Putamen (tissue), 1 donor: Measurements from ENCODE around the gene SBSN.

Experiments used
- DNase-seq: peaks from one replicate; pipeline ENCODE4 v3.0.0-alpha.2; 2016; ENCODE audit warnings: low spot score

The SBSN gene, protein sequence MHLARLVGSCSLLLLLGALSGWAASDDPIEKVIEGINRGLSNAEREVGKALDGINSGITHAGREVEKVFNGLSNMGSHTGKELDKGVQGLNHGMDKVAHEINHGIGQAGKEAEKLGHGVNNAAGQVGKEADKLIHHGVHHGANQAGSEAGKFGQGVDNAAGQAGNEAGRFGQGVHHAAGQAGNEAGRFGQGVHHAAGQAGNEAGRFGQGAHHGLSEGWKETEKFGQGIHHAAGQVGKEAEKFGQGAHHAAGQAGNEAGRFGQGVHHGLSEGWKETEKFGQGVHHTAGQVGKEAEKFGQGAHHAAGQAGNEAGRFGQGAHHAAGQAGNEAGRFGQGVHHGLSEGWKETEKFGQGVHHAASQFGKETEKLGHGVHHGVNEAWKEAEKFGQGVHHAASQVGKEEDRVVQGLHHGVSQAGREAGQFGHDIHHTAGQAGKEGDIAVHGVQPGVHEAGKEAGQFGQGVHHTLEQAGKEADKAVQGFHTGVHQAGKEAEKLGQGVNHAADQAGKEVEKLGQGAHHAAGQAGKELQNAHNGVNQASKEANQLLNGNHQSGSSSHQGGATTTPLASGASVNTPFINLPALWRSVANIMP

DNA sequence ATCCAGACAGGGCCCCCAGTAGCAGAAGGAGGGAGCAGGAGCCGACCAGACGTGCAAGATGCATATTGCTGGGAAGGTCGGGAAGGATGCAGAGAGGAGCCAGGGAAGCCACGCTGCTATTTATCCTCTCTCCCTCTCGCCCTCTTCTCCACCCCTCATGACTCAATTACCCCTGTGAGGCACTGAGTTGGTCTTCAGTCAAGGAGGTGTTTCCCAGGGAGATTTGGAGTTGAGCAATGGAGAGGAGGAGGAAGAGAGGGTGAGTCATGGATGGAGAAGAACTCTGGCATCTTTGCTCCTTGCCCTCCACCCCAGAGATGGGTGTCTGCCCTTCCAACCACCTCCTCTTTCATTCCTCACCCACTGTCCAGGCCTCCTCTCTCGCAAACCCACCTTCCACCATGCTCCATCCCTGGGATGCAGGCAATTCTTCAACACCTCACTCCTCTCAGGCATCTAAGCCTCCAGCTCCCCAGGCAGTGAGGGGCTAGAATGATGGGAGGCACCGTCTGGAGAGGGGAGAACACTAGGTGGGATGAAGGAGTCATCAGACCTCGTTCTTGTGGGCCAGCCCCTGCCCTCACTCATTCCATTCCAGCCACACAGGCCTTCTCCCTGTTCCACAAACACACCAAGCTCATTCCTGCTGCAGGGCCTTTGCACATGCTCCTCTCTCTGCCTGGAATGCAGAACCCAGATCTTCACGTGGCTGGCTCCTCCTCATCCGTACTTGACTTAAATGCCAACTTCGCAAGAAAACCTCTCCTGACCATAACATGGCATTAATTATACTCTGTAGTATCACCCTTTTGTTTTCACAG is at the start of gene SBSN:
Gene SBSN (minus strand): TSS at position 94 of the 821 bp plus-strand sequence. CDS start 30 bp downstream, at position 64.
- no peak for DNase-seq

DNA sequence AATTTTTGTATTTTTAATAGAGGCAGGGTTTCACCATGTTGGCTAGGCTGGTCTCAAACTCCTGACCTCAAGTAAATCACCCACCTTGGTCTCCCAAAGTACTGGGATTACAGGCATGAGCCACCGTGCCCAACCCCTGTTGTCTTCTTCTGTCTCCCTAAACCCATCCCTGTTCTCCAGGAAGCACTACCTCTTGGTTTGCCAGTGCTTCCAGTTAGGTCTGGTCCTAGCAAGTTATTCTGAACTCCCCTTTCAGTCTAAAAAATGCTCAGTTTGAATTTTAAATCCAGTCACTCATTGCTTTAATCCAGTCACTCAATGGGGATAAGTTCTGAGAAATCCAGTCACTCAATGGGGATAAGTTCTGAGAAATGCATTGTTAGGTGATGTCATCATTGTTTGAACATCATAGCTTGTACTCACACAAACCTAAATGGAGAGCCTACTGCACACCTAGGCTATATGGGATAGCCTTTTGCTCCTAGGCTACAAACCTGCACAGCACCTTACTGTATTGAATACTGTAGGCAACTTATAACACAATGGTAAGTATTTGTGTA is 43.4 kb upstream of the SBSN start:
- DNase-seq: no peak

DNA sequence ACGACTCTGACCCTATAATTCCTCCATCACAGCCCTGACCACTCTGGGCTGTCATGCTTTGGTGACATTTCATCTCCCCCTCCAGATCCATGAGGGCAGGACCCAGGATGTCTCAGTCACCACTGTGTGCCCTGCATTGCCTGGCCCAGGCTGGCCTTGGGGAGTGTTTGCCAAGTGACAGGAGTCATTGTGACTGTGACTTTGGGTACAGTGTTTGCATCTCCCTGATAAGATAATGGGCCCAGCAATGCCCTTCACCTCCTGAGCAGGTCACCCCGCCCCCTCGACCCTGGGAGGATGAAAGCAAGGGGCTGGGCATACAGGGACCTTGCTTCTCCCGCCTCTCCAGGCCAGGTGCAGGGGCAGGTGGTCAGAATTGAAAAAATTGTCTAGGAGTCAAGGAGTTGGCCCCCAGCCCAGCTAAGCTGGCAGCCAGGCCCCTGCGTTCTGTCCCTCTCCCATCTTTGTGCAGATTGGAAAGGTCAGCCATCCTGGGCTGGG is 41.2 kb upstream of the SBSN start:
- no peak for DNase-seq

DNA sequence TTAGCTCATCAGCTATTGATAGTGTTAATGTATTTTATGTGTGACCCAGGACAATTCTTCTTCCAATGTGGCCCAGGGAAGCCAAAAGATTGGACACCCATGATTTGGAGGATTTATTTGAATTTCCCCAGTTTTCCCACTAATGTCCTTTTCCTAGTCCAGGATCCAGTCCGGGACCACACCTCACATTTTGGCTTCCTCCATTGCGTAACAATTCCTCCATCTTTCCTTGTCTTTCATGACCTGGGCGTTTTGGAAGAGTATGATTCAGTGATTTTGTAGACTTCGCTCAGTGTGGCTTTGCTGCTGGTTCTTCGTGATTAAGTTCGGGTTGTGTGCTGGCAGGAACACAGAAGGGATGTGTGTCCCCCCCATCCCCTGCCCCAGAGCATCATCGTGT is 38.6 kb upstream of the SBSN start:
- no peak for DNase-seq

DNA sequence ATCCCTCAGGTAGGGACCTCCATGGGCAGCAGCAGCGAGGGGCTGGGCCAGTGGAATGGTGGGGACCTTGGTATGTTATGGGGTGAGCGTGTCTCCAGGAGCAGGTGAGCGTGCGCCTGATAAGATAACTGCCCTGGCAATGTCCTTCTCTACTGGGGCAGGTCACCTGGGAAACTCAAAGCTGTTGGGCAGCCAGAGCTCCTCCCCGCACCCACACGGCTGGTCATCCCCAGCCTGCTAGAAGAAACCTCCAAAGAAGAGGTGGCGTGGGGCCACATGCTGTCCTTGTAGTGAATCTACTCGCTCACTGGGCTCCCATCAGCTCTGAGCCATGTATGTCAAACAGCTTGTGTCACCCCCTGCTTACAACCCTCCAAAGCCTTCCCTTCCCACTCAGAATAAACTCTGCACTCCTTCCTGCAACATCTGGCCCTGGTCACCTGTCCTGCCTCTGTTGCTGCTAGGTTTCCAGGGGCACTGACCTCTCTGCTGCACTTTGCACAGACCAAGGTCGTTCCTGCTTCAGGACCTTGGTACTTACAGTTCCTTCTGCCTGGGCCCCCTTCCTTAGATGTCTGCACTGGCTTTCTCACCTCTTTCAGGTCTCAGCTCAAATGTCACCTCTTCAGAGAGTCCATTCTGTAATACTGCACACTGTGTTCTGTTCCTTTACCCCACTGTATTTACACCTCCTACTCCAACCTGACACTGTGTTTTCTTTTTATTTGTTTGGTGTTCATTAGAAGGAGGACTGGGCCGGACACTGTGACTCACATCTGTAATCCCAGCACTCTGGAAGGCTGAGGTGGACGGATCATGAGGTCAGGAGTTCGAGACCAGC is 37.1 kb upstream of the SBSN start:
- DNase-seq: no peak

DNA sequence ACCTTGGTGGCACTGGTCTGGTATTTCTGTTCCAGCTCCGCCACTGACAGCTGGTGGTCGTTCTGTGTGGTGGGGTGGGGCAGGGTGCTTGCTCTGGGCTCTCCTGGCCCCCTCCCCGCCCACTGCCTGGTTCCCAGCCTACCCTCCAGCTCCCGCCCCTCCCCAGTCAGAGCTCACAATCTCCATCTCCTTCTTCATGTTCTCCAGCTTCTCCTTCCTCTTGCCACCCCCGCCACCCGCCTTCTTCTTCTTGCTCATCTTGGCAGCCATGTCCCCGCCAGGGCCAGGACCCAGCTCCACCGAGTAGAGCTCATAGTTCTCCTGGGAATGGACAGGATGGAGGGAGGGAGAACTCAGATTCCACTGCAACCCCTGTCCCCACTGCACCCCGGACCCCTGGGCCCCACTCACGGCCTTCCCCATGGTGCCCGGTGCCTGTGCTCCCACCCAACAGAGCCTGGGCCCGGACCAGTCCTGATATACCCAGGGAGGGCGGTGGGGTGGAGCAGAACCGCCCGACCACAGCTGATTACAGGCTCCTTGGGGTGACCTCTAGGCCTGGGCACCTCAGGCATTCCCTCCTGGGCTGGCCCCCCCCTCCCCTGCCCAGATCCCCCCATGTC is 35.2 kb upstream of the SBSN start, which contains the start of gene ATP4A:
Gene ATP4A (minus strand): TSS at position 452 of the 623 bp plus-strand sequence. CDS start 29 bp downstream, at position 423.
- no peak for DNase-seq

DNA sequence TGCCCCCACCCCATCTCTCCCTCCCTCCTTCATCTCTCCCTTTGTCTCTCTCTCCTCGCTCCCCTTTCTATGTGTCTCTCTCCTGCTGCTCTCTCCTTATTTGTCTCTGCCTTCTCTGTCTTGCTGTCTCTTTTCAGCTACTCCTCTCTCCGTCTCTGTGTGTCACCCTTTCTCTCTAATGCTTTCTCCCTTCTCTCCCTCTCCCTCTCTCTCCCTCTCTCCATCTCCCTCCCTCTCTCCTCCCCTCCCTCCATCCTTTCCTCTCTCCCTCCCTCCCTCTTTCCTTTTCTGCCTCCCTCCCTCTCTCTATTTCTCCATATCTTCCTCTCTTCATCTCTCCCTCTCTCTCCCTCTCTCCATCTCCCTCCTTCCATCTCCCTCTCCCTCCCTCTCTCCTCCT is 34.7 kb upstream of the SBSN start:
- DNase-seq: no peak

DNA sequence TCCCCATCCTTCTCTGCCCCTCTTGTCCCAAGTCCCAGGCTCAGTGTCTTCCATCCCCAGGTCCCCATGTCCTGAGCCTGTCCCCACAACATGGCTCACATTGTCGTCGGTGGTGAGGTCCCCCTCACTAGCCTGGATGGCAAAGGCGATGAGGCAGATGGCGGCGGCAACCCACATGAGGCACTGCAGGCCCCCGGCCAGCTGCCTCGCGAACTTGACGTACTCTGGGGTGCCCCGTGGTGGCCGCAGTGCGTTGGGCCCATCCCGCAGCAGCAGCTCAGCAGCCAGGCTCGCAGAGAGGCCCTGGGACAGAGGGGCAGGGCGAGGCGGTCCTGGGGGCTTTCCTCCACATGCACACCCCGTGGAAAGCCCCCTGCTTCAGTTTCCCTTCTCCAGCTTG is 34.2 kb upstream of the SBSN start:
- no peak for DNase-seq

DNA sequence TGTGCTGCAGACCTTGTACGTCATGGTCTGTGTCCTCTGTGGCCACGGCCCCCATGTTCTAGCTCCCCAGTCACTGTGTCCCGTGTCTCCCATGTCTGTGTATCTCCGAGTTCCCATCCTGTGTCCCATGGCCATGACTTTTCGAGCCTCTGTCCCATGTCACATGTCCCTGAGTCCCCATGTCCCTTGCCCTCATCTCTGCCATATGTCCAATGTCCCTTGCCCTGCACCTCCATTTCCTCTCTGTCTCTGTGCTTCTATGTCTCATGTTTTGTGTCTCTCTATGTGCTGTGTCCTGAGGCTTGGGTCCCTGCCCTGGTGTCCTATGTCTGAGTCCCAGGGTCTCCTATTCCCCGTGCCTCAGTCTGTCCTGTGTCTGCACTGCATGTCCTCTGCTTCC is 33.3 kb upstream of the SBSN start:
- DNase-seq: no peak

DNA sequence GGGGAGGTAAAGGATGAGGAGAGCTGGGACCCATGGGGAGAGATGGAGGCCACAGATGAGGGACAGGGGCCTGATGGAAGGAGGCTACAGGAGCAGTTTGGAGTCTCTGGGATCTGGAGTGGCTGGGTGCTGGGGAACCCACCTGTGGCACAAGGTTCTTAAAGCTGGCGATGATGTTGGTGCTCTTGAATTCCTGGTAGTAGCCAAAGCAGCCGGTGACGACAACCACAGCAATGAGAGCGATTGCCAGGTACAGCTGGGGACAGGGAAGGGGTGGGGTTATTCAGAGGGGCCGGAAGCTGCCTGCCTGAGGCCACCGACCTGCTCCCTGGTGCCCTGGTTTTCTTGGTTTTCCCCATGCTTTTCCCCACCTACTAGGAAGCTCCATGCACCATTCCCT is 32.6 kb upstream of the SBSN start:
- no peak for DNase-seq

DNA sequence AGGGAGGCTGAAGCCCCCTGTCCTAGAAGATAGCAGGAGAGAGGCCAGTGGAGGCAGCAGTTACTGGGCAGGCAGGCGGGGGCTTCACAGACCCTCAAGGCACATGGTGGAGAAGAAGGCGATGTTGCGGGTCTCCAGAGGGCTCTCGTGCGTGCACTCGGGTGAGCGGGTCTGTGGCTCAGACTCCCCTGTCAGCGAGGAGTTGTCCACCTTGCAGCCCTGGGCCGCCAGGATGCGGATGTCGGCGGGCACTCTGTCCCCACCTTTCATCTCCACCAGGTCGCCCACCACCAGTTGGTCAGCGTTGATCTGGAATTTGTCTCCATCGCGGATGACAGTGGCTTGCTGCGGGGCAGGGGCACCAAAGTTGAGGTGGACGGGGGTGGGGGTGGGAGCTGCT is 32.2 kb upstream of the SBSN start:
- DNase-seq: no peak

DNA sequence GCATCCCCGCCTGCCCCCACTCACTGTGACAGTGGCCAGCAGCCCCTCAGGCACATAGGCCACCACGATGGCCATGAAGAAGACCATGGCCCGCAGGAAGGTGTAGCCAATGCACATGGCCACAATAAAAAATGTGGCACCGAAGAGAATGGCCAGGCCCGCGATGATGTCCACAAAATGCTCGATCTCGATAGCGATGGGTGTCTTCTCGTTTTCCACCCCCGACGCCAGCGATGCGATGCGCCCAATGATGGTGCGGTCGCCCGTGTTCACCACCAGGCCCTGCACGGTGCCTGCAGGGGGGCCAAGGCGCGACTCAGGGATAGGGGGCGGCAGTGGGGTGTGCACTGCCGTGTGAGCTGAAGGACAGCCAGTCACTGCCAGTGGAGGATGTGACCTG is 31.7 kb upstream of the SBSN start:
- DNase-seq: no peak

DNA sequence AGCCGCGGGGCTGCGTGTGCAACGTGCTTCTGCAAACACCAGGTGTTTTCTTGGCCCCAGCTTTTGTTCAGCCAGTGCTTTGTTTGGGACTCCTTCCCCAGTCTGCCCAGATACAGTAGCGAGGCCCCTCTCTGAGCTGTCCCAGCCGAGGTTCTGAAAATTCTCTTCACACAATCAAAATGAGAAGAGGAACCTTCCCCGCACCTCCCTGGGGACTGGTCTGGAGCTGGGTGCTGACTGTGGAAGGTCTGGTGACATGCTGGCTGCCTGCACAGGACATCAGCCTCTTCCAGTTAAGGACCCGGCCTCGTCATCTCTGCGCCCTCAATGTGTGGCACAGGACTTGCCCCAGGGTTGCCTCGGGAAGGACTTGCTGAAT is 31.2 kb upstream of the SBSN start:
- no peak for DNase-seq

DNA sequence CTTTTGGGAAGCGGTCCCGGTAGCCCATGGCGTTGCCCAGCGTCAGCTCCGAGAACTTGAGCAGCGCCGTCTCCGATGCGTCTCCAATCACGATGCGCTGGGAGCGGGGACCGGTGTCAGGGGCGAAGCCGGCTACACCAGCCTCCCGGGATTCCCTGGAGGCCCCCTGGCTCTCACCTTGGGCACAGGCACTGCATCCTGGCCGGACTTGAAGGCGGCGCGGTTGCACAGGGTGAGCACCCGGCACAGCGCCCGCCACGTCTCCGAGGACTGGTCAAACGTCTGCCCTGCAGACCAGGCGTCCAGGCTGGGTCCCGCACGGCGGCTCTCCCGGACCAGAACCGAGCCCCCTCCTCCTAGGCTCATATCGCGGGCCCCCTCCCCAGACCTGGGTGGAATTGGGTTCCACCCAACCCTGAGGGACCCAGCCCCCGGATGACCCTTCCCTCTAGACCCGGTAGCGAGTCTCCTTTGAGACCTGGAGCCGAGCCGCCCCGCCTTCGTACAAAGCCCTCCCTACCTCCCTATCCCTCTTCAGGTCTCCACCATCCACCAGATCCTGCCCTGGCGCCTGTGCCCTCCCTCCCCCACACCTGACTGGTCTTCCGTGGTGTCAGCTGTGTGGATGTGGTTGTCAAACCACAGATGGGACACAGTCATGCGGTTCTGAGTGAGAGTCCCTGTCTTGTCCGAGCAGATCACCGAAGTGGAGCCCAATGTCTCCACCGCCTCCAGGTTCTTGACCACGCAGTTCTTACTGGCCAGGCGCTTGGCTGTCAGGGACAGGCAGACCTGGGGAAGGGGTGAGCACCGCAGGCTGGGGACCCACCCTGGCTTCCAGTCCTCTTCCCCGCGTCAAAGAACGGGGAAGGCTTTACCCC is 30.5 kb upstream of the SBSN start:
- DNase-seq: no peak

DNA sequence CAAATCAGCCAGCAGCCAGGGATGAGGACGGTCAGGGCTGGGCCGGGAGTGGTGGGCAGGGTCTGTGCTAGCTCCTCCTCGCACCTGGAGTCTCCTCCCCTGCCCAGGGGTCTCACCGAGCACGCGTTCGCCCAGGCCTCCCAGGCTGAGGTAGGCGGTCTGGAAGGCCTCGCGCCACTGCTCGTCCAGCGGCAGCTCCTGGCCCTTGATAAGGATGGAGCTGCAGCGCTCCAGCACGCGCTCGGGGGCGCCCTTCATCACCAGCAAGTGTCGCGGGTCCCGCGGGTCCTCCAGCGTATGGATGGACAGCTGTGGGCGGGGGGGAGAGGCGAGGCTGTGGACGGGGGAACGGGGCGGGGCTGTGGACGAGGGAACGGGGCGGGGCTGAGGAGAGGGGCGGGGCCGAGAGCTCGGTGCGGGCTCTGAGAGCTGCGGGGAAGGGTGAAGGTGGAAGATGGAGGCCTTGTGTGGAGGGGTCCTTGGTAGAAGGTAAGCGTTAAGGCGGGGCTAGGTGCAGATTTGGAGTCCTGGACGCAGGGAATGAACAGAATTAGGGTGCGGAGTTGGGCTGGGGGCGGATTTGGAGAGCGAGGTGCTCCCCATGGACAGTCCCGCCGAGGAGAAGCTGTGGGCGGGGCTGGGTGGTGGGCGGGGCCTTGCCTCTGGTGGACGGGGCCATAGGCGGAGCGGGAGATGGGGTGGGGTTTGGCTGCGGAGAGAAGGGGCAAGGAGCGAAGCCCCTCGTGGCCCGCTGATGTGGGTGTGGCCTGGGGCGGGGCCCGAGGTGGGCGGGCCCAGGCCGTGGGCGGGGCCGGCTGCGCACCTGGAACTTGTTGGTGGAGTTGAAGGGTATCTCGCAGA is 29.7 kb upstream of the SBSN start:
- DNase-seq: no peak

DNA sequence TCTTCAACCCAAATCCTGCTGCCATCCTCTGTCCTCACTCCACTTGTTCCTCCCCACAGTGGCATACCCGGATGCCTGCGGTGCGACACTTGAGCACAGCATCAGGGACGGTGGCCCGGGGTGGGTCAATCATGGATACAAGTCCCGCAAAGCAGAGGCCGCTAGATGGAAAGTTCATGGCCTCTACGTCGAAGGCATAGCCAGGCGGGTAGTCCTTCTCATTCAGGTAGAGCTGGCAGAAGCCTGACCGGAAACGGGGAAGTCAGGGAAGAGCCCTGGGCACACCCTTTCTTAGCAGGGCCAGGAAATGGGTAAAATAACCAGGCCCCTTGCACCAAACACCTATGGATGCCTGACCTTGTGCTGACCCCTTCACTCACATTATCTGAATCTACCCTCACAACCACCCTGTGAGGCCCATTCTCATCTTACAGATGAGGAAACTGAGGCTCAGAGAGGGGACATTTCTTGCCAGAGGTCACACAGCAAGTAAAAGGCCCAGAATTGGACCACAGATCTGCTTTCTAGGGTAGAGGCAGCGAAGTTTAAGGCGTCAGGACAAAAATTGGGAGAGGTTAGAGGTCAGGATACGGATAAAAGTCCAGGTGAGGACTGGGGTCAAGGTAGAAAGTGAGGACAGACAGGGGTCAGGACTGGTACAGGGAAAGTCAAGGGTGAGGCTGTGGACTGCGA is 28.9 kb upstream of the SBSN start:
- DNase-seq: no peak

DNA sequence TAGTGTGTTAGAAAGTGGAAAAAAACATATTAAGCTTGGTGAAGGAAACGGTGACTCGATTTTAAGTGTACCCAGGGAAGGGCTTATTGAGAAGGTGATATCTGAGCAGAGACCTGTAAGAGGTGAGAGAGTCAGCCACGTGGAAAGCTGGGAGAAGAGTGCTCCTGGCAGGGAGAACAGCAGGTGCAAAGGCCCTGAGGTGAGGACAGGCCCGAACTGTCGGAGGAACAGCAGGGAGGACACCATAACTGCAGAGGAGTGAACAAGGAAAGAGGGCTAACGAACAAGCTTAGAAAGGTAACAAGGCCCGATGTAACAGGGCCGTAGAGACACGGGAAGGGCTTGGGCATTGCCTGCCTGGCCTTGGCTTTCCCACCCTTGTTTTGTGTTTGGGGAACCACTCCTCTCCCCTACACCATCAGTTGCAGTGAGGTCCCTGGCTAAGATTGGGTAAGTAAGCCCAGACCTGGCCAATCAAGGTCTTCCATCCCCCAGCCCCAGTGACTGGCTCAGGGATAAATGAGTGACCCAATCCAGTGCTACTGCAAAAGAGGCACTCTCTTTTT is 28.0 kb upstream of the SBSN start:
- DNase-seq: no peak
